ES-I3 (cell line): Measurements from ENCODE around the gene UGT1A8.

Experiments
- H3K36me3 ChIP-seq: 2 replicates; pipeline ENCODE4 v1.6.1; 2013; ENCODE audit warnings: mild to moderate bottlenecking, low read length, control low read depth, moderate library complexity; ENCODE audit not compliant: insufficient read depth
- H3K4me1 ChIP-seq: 2 replicates; pipeline ENCODE4 v1.6.1; 2013; ENCODE audit warnings: mild to moderate bottlenecking, control low read depth, low read length; ENCODE audit not compliant: insufficient read depth
- H3K9ac ChIP-seq: 2 replicates; pipeline ENCODE4 v1.6.1; 2013; ENCODE audit warnings: low read depth, mild to moderate bottlenecking, low read length, moderate library complexity
- H3K9me3 ChIP-seq: 2 replicates; pipeline ENCODE4 v1.6.1; 2013; ENCODE audit warnings: mild to moderate bottlenecking, low read length, moderate library complexity; ENCODE audit not compliant: control insufficient read depth, insufficient read depth

The UGT1A8 gene

DNA sequence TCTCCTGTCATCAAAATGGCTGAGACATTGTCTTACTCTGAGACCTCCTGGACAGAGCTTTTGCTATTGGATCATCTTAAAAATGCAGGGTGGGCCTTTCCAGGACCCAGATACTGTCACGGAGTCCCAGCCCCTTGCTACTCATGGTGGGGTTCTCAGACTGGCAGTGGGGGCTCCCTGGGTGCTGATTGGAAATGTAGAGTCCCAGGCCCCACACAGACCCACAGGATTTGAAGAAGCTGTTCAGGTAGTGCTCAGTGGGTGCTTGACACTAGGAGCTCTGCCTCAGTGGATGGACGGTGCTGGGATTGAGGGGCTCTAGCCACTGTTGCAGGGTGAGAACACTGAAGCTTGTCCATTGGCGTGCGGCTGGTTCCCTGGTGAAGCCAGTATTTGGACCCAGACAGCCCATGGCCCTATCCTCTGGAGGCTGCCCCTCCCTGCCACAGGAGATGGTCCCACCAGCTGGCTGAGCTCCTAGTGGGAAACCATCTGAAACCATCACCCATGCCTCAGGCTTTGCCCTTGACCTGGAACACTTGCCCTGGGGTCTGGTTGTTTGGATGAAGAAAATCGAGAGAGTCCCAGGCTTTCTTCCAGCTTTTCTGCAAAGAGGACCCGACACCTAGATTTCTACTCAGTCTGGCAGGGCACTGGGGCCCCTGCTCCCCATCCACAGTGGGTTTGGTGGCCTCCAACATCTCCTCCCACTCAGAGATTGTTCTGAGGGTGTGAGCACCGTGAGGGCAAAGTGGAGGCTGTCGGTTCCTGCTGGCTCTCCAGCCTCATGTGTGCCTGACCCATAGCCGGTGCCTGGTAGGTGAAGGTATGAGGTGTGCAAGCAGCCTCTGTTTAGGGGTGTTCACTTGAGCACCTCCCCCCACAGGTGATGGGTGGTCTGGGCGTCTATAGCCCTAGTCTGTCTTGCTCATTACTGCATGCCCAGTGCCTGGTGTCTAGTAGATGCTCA, 190.8 kb downstream of the UGT1A8 start:
- Histone ChIP-seq H3K9ac (no peak overlapping the region), H3K36me3 (no peaks in the 10 kb centered on the region), H3K9me3 (no peaks in the 10 kb centered on the region; the same call in 1 of the 2 replicates), H3K4me1 (no peaks in the 10 kb centered on the region)

GRCh38 chr2:233810385-233810784, 193.0 kb downstream of the UGT1A8 start:
- no peak overlapping the region for H3K9ac ChIP-seq
- H3K4me1 ChIP-seq, result no peaks in the 10 kb centered on the region
- no peaks in the 10 kb centered on the region for H3K36me3 ChIP-seq
- no peaks in the 10 kb centered on the region; the same call in 1 of the 2 replicates for H3K9me3 ChIP-seq

- no peaks in the 10 kb centered on the region for H3K36me3 ChIP-seq
- no peak overlapping the region for H3K9ac ChIP-seq
- H3K9me3 ChIP-seq, result no peaks in the 10 kb centered on the region; the same call in 1 of the 2 replicates
- no peaks in the 10 kb centered on the region for H3K4me1 ChIP-seq
Observed at GRCh38 chr2:233811087-233811486, 193.7 kb downstream of the UGT1A8 start.

GRCh38 chr2:233811732-233812131, 194.3 kb downstream of the UGT1A8 start:
- Histone ChIP-seq H3K4me1 (no peaks in the 10 kb centered on the region), H3K36me3 (no peaks in the 10 kb centered on the region), H3K9me3 (no peaks in the 10 kb centered on the region; the same call in 1 of the 2 replicates), H3K9ac (no peak overlapping the region)

- Histone ChIP-seq H3K36me3 (no peaks in the 10 kb centered on the region), H3K4me1 (no peaks in the 10 kb centered on the region), H3K9me3 (no peaks in the 10 kb centered on the region), H3K9ac (no peak overlapping the region)
Observed at GRCh38 chr2:233813236-233814055, 196.0 kb downstream of the UGT1A8 start.

DNA sequence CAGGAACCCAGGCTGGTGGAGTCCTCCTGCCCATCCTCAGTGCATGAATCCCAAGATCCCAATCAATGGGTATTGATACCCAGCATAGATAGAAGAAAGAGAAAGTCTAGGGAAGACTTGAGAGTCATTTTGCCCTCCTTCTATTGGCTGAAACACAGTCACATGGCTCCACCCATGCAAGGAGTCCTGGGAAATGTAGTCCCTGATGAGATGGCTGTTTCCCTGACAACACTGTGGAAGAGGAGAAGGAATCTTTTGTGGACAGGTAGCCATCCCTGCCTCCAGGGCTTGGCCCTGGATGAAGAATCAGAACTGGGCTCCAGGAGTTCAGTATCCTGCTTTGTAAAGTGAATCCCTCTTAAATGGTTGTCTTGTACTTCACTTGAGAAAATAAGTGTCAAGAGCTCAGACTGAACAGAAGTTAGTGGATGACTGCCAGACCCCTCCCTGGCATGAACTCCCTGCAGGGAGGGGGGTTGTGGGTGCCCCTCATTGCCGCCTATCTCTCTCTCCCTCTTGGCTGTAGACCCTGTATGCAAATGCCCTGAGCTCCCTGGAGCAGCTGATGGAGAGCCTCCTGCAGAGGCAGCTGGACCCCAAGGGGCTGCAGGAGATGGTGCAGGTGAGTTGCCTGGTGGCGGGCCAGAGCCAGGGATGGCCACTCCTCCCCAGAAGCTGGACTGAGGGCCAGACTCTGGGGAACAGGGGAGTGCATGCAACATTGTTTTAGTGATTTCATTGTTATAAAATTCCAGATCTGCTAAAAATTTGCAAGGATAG, 196.8 kb downstream of the UGT1A8 start:
- H3K36me3 ChIP-seq, result no peaks in the 10 kb centered on the region
- no peaks in the 10 kb centered on the region for H3K9me3 ChIP-seq
- H3K4me1 ChIP-seq, result no peaks in the 10 kb centered on the region
- H3K9ac ChIP-seq, result no peak overlapping the region

GRCh38 chr2:233815861-233816260, 198.4 kb downstream of the UGT1A8 start:
- H3K9me3 ChIP-seq, result no peaks in the 10 kb centered on the region
- no peak overlapping the region for H3K9ac ChIP-seq
- no peaks in the 10 kb centered on the region for H3K4me1 ChIP-seq
- no peaks in the 10 kb centered on the region for H3K36me3 ChIP-seq

DNA sequence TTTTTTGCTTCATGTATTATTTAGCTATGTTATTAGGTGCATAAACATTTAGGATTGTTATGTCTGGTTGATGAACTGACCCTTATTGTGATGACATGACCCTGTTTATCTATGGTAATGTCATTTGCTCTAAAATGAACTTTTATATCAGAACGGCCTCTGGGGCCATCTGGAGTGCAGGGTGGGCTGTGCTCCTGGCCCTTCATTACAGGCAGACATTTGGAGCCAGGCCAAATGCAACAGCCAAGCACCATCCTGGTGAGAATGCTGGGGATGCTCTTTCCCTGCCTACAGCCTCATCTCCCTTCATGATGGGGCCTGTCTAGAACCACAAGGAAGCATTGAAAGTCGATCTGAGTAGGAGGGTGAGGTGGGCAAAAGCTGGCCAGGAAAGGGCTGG, 198.9 kb downstream of the UGT1A8 start:
- H3K4me1 ChIP-seq, result no peaks in the 10 kb centered on the region
- H3K9ac ChIP-seq, result no peak overlapping the region
- no peaks in the 10 kb centered on the region for H3K9me3 ChIP-seq
- H3K36me3 ChIP-seq, result no peaks in the 10 kb centered on the region

DNA sequence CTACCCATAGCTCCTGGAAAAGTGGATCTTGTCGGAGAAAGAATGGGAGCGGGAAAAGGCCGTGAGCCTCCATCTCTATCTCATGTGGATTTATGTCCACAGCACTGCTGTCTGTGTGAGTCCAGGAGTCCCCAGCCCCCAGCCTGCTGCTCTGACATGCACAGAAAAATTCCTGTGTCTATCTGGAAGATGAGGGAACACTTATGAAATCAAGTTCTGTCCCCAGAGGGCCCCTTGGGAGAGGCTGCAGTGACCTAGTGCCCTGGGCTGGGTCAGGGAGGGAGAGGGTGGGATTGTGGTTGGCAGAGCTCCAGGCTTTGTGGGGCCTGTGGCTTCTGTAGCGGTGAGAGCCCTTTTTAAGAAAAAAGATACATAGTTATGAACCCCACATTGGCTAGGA, 199.3 kb downstream of the UGT1A8 start:
- Histone ChIP-seq H3K4me1 (no peaks in the 10 kb centered on the region), H3K36me3 (no peaks in the 10 kb centered on the region), H3K9ac (no peak overlapping the region), H3K9me3 (no peaks in the 10 kb centered on the region)

DNA sequence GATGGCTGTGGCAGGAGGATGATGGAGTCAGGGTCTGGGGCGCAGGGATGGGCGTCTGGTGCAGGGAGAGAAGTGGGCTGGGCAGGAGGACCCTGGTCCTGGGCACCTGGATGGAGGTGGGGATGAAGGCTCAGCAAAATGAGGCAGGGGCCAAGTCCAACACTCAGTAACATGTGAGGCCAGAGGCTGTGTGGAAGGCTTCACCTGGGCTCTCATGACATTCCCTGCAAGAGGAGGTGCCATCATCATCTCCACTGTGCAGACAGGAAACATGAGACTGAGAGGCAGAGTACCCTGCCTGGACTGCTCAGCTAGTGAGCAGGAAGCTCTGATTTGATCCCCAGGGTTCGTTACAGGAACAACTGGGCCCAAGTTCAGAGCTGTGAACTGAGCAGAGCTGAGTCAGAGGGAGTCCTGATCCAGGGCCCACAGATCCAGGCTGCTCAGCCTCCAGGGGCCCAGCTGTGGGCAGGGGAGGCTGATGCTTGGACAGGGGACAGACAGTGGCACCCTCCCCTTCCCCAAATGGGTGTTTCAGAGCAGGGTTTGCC, 200.0 kb downstream of the UGT1A8 start:
- no peak overlapping the region for H3K9ac ChIP-seq
- no peaks in the 10 kb centered on the region for H3K36me3 ChIP-seq
- no peaks in the 10 kb centered on the region for H3K4me1 ChIP-seq
- no peaks in the 10 kb centered on the region for H3K9me3 ChIP-seq

GRCh38 chr2:233817995-233818638, 200.7 kb downstream of the UGT1A8 start:
- Histone ChIP-seq H3K9me3 (no peaks in the 10 kb centered on the region), H3K36me3 (no peaks in the 10 kb centered on the region), H3K4me1 (no peaks in the 10 kb centered on the region), H3K9ac (no peak overlapping the region)

DNA sequence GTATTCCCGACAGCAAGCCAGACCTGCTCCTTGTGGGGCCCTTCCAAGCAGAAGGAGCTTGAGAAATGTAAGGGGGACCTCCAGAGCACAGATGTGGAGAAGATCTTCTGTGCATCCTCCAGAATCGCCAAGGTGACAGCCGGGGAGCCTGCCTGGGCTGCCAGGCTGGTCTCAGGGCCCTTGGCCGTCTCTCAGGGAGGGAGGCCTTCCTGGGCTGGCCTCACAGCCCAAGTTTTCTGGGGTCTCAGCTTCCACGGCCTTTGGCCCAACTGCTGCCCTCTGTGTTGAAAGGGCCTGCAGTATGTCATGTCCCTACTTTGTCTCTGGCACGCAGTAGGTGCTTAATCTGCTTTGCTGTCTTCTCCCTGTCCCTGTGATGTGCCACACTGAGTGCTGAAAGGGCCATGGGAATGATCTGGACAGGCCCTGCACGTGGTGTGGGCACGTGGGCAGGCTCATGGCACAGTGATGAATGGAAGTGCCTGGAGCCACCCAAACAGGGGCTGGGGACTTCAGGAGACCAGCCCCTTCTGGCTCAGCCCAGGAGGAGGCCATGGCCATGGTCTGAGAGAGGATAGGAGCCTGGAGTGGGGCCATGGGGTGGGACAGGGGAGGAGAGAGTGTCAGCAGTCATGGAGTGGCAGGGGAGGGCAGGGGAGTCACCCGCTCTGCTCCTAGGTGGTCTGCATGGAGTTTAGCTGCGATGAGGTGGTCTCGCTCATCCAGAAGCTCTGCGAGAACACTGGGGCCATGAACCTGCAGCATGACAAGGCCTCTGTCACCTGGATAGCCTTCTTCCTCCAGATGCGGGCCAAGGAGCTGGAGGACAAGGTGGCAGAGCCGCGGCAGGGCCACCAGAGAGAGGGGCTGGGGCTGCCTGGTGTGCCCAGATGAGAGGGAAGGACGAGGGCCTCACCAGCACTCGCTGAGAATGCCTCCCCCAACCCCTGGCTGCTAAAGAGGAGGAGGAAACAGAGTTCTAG, 201.5 kb downstream of the UGT1A8 start:
- H3K36me3 ChIP-seq, result no peaks in the 10 kb centered on the region
- no peaks in the 10 kb centered on the region for H3K9me3 ChIP-seq
- H3K4me1 ChIP-seq, result no peaks in the 10 kb centered on the region
- no peak overlapping the region for H3K9ac ChIP-seq
